ENCODE results near the gene CBR1. TPM values are rescaled to one million over a fixed set of nuclear protein-coding genes. Genes with fewer than 3 reads are reported as not detected.

The CBR1 gene
- polyA plus RNA-seq, 1 donor from 2014 or later = 42.3 TPM

GRCh38 chr21:36038701-36039497, 30.9 kb upstream of the CBR1 start:
- Mint-ChIP-seq H3K4me3 (peak overlapping the region in 1 of 4 donors; percentile 47), H3K36me3 (peaks cover 3% of the 10 kb centered on the region), H3K27ac (no peak overlapping the region), H3K4me1 (no peaks in the 10 kb centered on the region), H3K9me3 (no peaks in the 10 kb centered on the region), H3K27me3 (no peaks in the 10 kb centered on the region)

DNA sequence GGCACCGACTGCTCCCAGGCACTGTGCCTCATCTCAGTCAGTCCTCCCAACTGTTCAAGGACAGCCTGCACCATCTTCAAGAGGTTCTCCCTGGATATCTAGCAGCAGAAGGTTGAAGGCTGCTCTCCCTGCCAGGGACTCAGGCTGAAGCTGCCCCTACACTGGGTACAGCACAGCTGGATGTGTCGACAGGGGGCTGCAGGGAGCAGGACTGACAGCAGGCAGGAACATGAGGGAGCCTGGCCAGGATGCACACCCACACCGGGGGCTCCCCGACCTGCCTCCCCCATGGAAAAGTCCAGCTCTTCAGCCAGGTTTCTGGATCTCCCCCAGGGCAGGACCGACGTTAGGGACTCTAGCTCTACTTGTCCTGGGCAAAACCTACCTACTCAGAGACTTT, 30.0 kb upstream of the CBR1 start:
- H3K4me1 Mint-ChIP-seq = no peaks in the 10 kb centered on the region
- peak overlapping the region in 1 of 3 donors; percentile 77 for H3K27ac Mint-ChIP-seq
- peaks cover 6% of the 10 kb centered on the region for H3K36me3 Mint-ChIP-seq
- no peaks in the 10 kb centered on the region for H3K9me3 Mint-ChIP-seq
- no peak overlapping the region for H3K4me3 Mint-ChIP-seq
- no peaks in the 10 kb centered on the region for H3K27me3 Mint-ChIP-seq

GRCh38 chr21:36040389-36040788, 29.4 kb upstream of the CBR1 start:
- Mint-ChIP-seq H3K4me1 (no peaks in the 10 kb centered on the region), H3K4me3 (no peak overlapping the region), H3K36me3 (peaks cover 8% of the 10 kb centered on the region), H3K27me3 (no peaks in the 10 kb centered on the region), H3K9me3 (no peaks in the 10 kb centered on the region), H3K27ac (no peak overlapping the region)

GRCh38 chr21:36041910-36042309, 27.9 kb upstream of the CBR1 start:
- Mint-ChIP-seq H3K27ac (peak overlapping the region in 1 of 3 donors; percentile 32), H3K4me3 (no peak overlapping the region), H3K36me3 (peaks cover 7% of the 10 kb centered on the region), H3K9me3 (no peaks in the 10 kb centered on the region), H3K4me1 (no peaks in the 10 kb centered on the region), H3K27me3 (no peaks in the 10 kb centered on the region)

DNA sequence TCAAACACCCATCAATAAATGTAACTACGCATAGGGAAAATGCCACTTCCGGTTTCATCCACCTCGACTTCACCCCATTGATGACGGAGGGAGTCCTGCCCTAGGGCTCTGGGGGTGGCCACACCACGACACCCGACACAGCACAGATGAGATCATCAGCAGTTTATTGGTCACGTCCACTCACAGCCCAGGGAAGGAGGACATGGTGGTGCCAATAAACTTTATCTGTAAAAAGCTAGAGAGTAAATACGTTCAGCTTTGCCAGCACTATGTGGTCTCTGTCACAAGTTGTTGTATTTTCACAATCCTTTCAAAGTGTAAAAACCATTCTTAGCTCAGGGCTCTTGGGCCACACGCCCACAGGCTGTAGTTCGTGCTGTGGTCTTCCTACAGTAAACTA, 25.8 kb upstream of the CBR1 start:
- H3K27me3 Mint-ChIP-seq = no peaks in the 10 kb centered on the region
- H3K9me3 Mint-ChIP-seq = no peaks in the 10 kb centered on the region
- peak overlapping the region in 1 of 3 donors; percentile 53 for H3K27ac Mint-ChIP-seq
- H3K4me3 Mint-ChIP-seq = no peak overlapping the region
- H3K4me1 Mint-ChIP-seq = no peaks in the 10 kb centered on the region
- H3K36me3 Mint-ChIP-seq = peaks cover 10% of the 10 kb centered on the region

GRCh38 chr21:36045993-36046392, 23.8 kb upstream of the CBR1 start:
- H3K4me1 Mint-ChIP-seq = no peaks in the 10 kb centered on the region
- H3K36me3 Mint-ChIP-seq = peaks cover 19% of the 10 kb centered on the region
- H3K9me3 Mint-ChIP-seq = no peaks in the 10 kb centered on the region
- no peak overlapping the region for H3K4me3 Mint-ChIP-seq
- H3K27me3 Mint-ChIP-seq = no peaks in the 10 kb centered on the region
- H3K27ac Mint-ChIP-seq = no peak overlapping the region

DNA sequence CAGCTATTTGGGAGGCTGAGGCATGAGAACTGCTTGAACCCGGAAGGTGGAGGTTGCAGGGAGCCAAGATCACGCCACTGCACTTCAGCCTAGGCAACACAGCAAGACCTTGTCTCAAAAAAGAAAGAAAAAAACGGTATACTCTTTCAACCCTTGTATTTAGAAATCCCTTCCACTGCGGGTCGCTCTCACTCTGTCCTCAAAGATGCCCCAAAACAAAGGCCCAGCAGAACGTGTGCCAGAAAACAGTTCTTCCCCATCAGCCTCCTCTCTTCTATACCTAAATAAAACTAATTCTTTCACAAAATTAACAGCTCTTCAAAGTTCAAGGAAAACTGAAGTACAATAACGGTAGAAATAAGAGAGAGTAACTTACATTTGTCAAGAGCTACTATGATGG, 22.7 kb upstream of the CBR1 start:
- Mint-ChIP-seq H3K27ac (no peak overlapping the region), H3K4me1 (no peaks in the 10 kb centered on the region), H3K4me3 (no peak overlapping the region), H3K27me3 (no peaks in the 10 kb centered on the region), H3K36me3 (peaks cover 19% of the 10 kb centered on the region), H3K9me3 (no peaks in the 10 kb centered on the region)

- H3K36me3 Mint-ChIP-seq = peaks cover 19% of the 10 kb centered on the region
- H3K4me1 Mint-ChIP-seq = no peaks in the 10 kb centered on the region
- H3K9me3 Mint-ChIP-seq = no peaks in the 10 kb centered on the region
- no peak overlapping the region for H3K4me3 Mint-ChIP-seq
- H3K27ac Mint-ChIP-seq = no peak overlapping the region
- no peaks in the 10 kb centered on the region for H3K27me3 Mint-ChIP-seq
Observed at GRCh38 chr21:36048357-36048756, 21.5 kb upstream of the CBR1 start.

- H3K9me3 Mint-ChIP-seq = no peaks in the 10 kb centered on the region
- H3K4me1 Mint-ChIP-seq = peaks cover 1 to 6% (median 5%) of the 10 kb centered on the region in 3 donors
- peaks cover 17% of the 10 kb centered on the region for H3K36me3 Mint-ChIP-seq
- peak overlapping the region in 1 of 4 donors; percentile 35 for H3K4me3 Mint-ChIP-seq
- H3K27me3 Mint-ChIP-seq = no peaks in the 10 kb centered on the region
- no peak overlapping the region for H3K27ac Mint-ChIP-seq
Observed at GRCh38 chr21:36052860-36053714, 16.7 kb upstream of the CBR1 start.

DNA sequence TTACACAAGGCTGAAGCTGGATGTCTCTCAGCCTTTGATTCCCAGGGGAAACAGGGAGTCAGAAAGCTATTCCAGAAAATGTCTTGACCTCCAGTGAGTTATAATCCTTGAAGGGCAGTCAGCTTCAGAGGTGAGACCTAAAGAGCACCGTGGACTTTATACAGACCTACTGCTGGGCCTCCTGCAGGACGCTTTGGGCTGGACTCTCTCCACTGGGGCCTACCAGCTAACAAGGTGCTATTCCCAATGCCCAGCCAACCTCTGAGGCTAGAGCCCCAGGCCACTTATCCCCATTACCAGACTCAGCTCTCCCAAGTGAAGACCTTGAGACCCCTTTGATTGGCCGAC, 16.1 kb upstream of the CBR1 start:
- no peaks in the 10 kb centered on the region for H3K27me3 Mint-ChIP-seq
- H3K4me1 Mint-ChIP-seq = peaks cover 4 to 7% (median 5%) of the 10 kb centered on the region in 3 donors
- H3K36me3 Mint-ChIP-seq = peaks cover 18% of the 10 kb centered on the region
- peak overlapping the region in 1 of 4 donors; percentile 35 for H3K4me3 Mint-ChIP-seq
- H3K27ac Mint-ChIP-seq = no peak overlapping the region
- H3K9me3 Mint-ChIP-seq = no peaks in the 10 kb centered on the region

- Mint-ChIP-seq H3K36me3 (peaks cover 11% of the 10 kb centered on the region), H3K4me1 (peaks cover 6 to 7% (median 7%) of the 10 kb centered on the region in 3 donors), H3K27ac (no peak overlapping the region), H3K27me3 (no peaks in the 10 kb centered on the region), H3K9me3 (no peaks in the 10 kb centered on the region), H3K4me3 (peak overlapping the region in 1 of 4 donors; percentile 68)
Observed at GRCh38 chr21:36055551-36055950, 14.3 kb upstream of the CBR1 start.

- Mint-ChIP-seq H3K4me3 (peak overlapping the region; percentile 94 to 99 (median 97)), H3K27me3 (peaks cover 2% of the 10 kb centered on the region), H3K36me3 (peaks cover 12% of the 10 kb centered on the region)
Observed at GRCh38 chr21:36059823-36060158, 10.0 kb upstream of the CBR1 start.

DNA sequence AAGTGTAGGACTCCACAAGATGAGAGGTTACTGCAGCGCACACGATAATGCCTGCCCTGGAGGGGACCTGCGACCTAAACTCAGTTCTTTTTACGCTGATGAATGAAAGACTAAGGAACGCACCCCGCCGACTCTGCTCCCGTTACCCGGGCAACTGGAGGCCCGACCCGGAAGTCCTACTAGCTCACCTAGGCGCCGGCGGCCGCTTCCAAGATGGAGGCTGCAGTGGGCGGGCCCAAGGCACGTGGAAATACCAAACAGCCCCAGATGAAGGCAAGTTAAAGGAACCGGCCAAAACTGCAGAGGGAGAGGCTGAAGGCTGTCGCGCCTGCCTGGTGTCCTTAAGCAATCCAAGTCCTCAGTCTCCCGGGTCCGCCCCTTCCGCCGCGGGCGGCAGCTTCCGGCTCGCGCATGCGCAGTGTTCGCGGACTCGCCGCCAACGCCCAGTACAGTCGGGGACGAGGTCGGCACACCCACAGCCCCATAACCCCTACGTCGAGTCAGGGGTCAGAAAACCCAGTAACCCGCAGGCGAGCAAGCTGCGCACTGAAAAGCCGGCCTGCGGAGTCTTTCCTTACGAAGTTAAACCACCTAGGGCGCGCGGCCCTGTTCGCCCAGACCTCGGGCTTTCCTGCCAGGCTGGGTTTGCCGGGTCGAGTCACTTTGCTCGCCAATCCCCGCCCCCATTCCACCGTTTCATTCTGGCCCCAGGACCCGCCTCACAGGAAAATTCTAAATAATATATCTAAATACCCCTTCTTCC, 9.5 kb upstream of the CBR1 start, which contains the start of gene SETD4:
Gene SETD4, minus strand, starts transcription at position 368 of the 763 bp plus-strand sequence. CDS start 1,638 bp downstream, outside the sequence.
- H3K4me3 Mint-ChIP-seq = peak within 1 kb of the TSS; percentile 94 to 99 (median 97)
- H3K27me3 Mint-ChIP-seq = peaks cover 2% of the 10 kb centered on the region

More at GRCh38 chr21:36059823-36060158, 10.0 kb upstream of the CBR1 start:
- Mint-ChIP-seq H3K9me3 (no peaks in the 10 kb centered on the region), H3K4me1 (peaks cover 6 to 12% (median 7%) of the 10 kb centered on the region in 3 donors), H3K27ac (peak overlapping the region; percentile 94 to 99 (median 98))

GRCh38 chr21:36061445-36061844, 8.4 kb upstream of the CBR1 start:
- peaks cover 12% of the 10 kb centered on the region for H3K36me3 Mint-ChIP-seq
- H3K4me1 Mint-ChIP-seq = peaks cover 5 to 12% (median 6%) of the 10 kb centered on the region in 3 donors
- peaks cover 2% of the 10 kb centered on the region for H3K27me3 Mint-ChIP-seq
- no peaks in the 10 kb centered on the region for H3K9me3 Mint-ChIP-seq
- H3K27ac Mint-ChIP-seq = peak overlapping the region in 1 of 3 donors; percentile 66
- H3K4me3 Mint-ChIP-seq = peak overlapping the region in 3 of 4 donors; percentile 2 to 95 (median 47)

More for the DNA sequence above, 9.5 kb upstream of the CBR1 start, which contains the start of gene SETD4:
- H3K9me3 Mint-ChIP-seq = no peaks in the 10 kb centered on the region
- H3K36me3 Mint-ChIP-seq = peaks cover 12% of the 10 kb centered on the region
- peaks cover 5 to 12% (median 6%) of the 10 kb centered on the region in 3 donors for H3K4me1 Mint-ChIP-seq
- peak within 1 kb of the TSS; percentile 94 to 99 (median 98) for H3K27ac Mint-ChIP-seq
